ENCODE results near the gene ZSWIM7. TPM values are rescaled to one million over a fixed set of nuclear protein-coding genes. Genes with fewer than 3 reads are reported as not detected.
"Not testable (repeated sequence)": the region's sequence is repeated elsewhere in the genome, so short reads cannot be mapped to it uniquely, and the experiment has no call there.

ZSWIM7 gene
- total RNA-seq, 1 experiment from 2014 or later: 13.8 TPM

- no TSS peak for BruUV-seq (replicated peaks)
- Histone ChIP-seq H3K27me3 (replicated peaks; ENCODE audit: control insufficient read depth, insufficient read depth, low read length) (no peaks in the 10 kb centered on the region), H3K36me3 (ENCODE audit: control insufficient read depth, insufficient read depth, low read length) (no peaks in the 10 kb centered on the region), H3K4me3 (ENCODE audit: low read depth, low read length) (no peak overlapping the region), H3K9me3 (no peaks in the 10 kb centered on the region), H3K4me1 (no peaks in the 10 kb centered on the region)
- no peak overlapping the region for H3K4me3 Mint-ChIP-seq (ENCODE audit: unreplicated experiment)
- ChIA-PET CTCF (no interaction called here), POLR2A (no interaction called here)
- intact Hi-C loops (cut with micrococcal nuclease; ENCODE audit: unreplicated experiment): no loop called here
- DNase-seq: no peak
- H3K36me3 Mint-ChIP-seq (ENCODE audit: insufficient read depth, unreplicated experiment): no peaks in the 10 kb centered on the region
- H3K9me3 Mint-ChIP-seq (ENCODE audit: unreplicated experiment): no peaks in the 10 kb centered on the region
- H3K4me1 Mint-ChIP-seq (ENCODE audit: low read depth, unreplicated experiment): no peaks in the 10 kb centered on the region
- H3K27ac Mint-ChIP-seq (ENCODE audit: unreplicated experiment): no peak overlapping the region
- no peaks in the 10 kb centered on the region for H3K27me3 Mint-ChIP-seq (ENCODE audit: insufficient read depth, unreplicated experiment)
- no peak for TF ChIP-seq CTCF (IDR thresholded peaks at IDR 0.05; ENCODE audit: insufficient read depth in 1 of 2, low read depth in 1 of 2, low read length in 1 of 2, severe bottlenecking in 1 of 2, unreplicated experiment in 1 of 2)
Observed at GRCh38 chr17:15941781-15942180, 57.7 kb downstream of the ZSWIM7 start.

DNA sequence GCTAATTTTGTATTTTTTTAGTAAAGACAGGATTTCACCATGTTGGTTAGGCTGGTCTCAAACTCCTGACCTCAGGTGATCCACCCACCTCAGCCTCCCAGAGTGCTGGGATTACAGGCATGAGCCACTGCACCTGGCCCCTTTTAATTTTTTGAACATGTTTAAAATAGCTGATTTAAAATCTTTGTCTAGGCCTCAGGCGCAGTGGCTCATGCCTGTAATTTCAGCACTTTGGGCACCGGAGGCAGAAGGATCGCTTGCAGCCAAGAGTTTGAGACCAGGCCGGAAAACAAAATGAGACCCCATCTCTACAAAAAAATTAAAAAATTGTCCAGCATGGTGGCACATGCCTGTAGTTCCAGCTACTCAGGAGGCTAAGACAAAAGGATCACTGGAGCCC, 63.0 kb downstream of the ZSWIM7 start:
- H3K4me1 ChIP-seq; H3K9me3 Mint-ChIP-seq (ENCODE audit: unreplicated experiment); H3K36me3 ChIP-seq (ENCODE audit: control insufficient read depth, insufficient read depth, low read length); H3K27me3 ChIP-seq (replicated peaks; ENCODE audit: control insufficient read depth, insufficient read depth, low read length); H3K4me3 Mint-ChIP-seq (ENCODE audit: unreplicated experiment); DNase-seq; CTCF ChIA-PET; intact Hi-C loops (cut with micrococcal nuclease; ENCODE audit: unreplicated experiment); H3K27me3 Mint-ChIP-seq (ENCODE audit: insufficient read depth, unreplicated experiment); H3K4me1 Mint-ChIP-seq (ENCODE audit: low read depth, unreplicated experiment); H3K4me3 ChIP-seq (ENCODE audit: low read depth, low read length); H3K9me3 ChIP-seq; H3K27ac Mint-ChIP-seq (ENCODE audit: unreplicated experiment); POLR2A ChIA-PET; BruUV-seq (replicated peaks); H3K36me3 Mint-ChIP-seq (ENCODE audit: insufficient read depth, unreplicated experiment): not testable (repeated sequence)

DNA sequence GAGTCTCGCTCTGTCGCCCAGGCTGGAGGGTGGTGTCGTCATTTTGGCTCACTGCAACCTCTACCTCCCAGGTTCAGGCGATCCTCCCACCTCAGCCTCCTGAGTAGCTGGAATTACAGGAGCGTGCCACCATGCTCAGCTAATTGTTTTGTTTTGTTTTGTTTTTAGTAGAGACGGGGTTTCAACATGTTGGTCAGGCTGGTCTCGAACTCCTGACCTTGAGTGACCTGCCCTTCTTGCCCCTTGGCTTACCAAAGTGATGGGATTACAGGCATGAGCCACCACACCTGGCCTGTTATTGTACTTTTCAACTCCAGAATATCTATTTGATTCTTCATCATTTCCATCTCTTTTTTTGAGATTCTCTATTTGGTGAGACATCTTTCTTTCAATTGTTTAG, 63.6 kb downstream of the ZSWIM7 start:
- no peaks in the 10 kb centered on the region for H3K36me3 ChIP-seq (ENCODE audit: control insufficient read depth, insufficient read depth, low read length)
- H3K4me1 Mint-ChIP-seq (ENCODE audit: low read depth, unreplicated experiment): no peaks in the 10 kb centered on the region
- no peaks in the 10 kb centered on the region for H3K36me3 Mint-ChIP-seq (ENCODE audit: insufficient read depth, unreplicated experiment)
- no TSS peak for BruUV-seq (replicated peaks)
- H3K4me1 ChIP-seq: no peaks in the 10 kb centered on the region
- ChIA-PET POLR2A (no interaction called here), CTCF (no interaction called here)
- H3K27me3 Mint-ChIP-seq (ENCODE audit: insufficient read depth, unreplicated experiment): no peaks in the 10 kb centered on the region
- H3K9me3 ChIP-seq: no peaks in the 10 kb centered on the region
- no peak overlapping the region for H3K27ac Mint-ChIP-seq (ENCODE audit: unreplicated experiment)
- no peaks in the 10 kb centered on the region for H3K9me3 Mint-ChIP-seq (ENCODE audit: unreplicated experiment)
- intact Hi-C loops (cut with micrococcal nuclease; ENCODE audit: unreplicated experiment): no loop called here
- H3K27me3 ChIP-seq (replicated peaks; ENCODE audit: control insufficient read depth, insufficient read depth, low read length): no peaks in the 10 kb centered on the region
- TF ChIP-seq CTCF (IDR thresholded peaks at IDR 0.05; ENCODE audit: insufficient read depth in 1 of 2, low read depth in 1 of 2, low read length in 1 of 2, severe bottlenecking in 1 of 2, unreplicated experiment in 1 of 2): no peak
- H3K4me3 ChIP-seq (ENCODE audit: low read depth, low read length): no peak overlapping the region
- no peak overlapping the region for H3K4me3 Mint-ChIP-seq (ENCODE audit: unreplicated experiment)
- no peak for DNase-seq

DNA sequence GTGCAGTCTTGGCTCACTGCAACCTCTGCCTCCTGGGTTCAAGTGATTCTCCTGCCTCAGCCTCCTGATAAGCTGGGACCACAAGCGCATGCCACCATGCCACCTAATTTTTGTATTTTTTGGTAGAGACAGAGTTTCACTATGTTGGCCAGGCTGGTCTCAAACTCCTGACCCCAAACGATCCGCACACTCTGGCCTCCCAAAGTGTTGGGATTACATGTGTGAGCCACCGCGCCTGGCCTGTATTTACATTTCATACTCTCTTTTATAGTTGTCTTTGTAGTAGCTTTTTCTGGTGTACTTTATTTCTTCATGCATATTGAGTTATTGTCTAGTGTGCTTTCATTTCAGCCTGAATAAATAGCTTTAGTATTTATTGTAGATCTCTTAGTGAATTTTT, 64.6 kb downstream of the ZSWIM7 start:
- Mint-ChIP-seq H3K27ac (ENCODE audit: unreplicated experiment) (no peak overlapping the region), H3K9me3 (ENCODE audit: unreplicated experiment) (no peaks in the 10 kb centered on the region), H3K27me3 (ENCODE audit: insufficient read depth, unreplicated experiment) (no peaks in the 10 kb centered on the region), H3K4me1 (ENCODE audit: low read depth, unreplicated experiment) (no peaks in the 10 kb centered on the region), H3K4me3 (ENCODE audit: unreplicated experiment) (no peak overlapping the region), H3K36me3 (ENCODE audit: insufficient read depth, unreplicated experiment) (no peaks in the 10 kb centered on the region)
- ChIA-PET CTCF (no interaction called here), POLR2A (no interaction called here)
- no peaks in the 10 kb centered on the region for H3K36me3 ChIP-seq (ENCODE audit: control insufficient read depth, insufficient read depth, low read length)
- no peak for DNase-seq
- intact Hi-C loops (cut with micrococcal nuclease; ENCODE audit: unreplicated experiment): no loop called here
- TF ChIP-seq CTCF (IDR thresholded peaks at IDR 0.05; ENCODE audit: insufficient read depth in 1 of 2, low read depth in 1 of 2, low read length in 1 of 2, severe bottlenecking in 1 of 2, unreplicated experiment in 1 of 2): no peak
- no TSS peak for BruUV-seq (replicated peaks)
- H3K4me1 ChIP-seq: no peaks in the 10 kb centered on the region
- H3K9me3 ChIP-seq: no peaks in the 10 kb centered on the region
- H3K27me3 ChIP-seq (replicated peaks; ENCODE audit: control insufficient read depth, insufficient read depth, low read length): no peaks in the 10 kb centered on the region
- H3K4me3 ChIP-seq (ENCODE audit: low read depth, low read length): no peak overlapping the region
